Neuronal stem cell (in vitro differentiated cells): Measurements from ENCODE around the gene ADGRV1.

ENCODE experiments used
- DNase-seq: peaks from one replicate; pipeline ENCODE4 v3.0.0-alpha.2; 2013; ENCODE audit warnings: low spot score
- H2AFZ ChIP-seq: one replicate; pipeline ENCODE4 v1.6.1; 2013; ENCODE audit warnings: mild to moderate bottlenecking, low read length, inconsistent platforms
- H2AK5ac ChIP-seq: 2 replicates; pipeline ENCODE4 v1.6.1; 2013; ENCODE audit warnings: low read depth, mild to moderate bottlenecking, inconsistent platforms, low read length, moderate library complexity, mixed read lengths
- H2BK120ac ChIP-seq: 2 replicates; pipeline ENCODE4 v1.6.1; 2013; ENCODE audit warnings: low read depth, mild to moderate bottlenecking, inconsistent platforms, low read length, moderate library complexity, mixed read lengths
- H2BK12ac ChIP-seq: one replicate; pipeline ENCODE4 v1.6.1; 2013; ENCODE audit warnings: low read length, inconsistent platforms
- H2BK15ac ChIP-seq: 2 replicates; pipeline ENCODE4 v1.6.1; 2013; ENCODE audit warnings: mild to moderate bottlenecking, low read length, inconsistent platforms, mixed read lengths
- H2BK5ac ChIP-seq: one replicate; pipeline ENCODE4 v1.6.1; 2013; ENCODE audit warnings: inconsistent platforms, mild to moderate bottlenecking, low read length, moderate library complexity
- H3K14ac ChIP-seq: one replicate; pipeline ENCODE4 v1.6.1; 2013; ENCODE audit warnings: low read length, inconsistent platforms
- H3K18ac ChIP-seq: 2 replicates; pipeline ENCODE4 v1.6.1; 2013; ENCODE audit warnings: low read length, inconsistent platforms
- H3K23ac ChIP-seq: 2 replicates; pipeline ENCODE4 v1.6.1; 2013; ENCODE audit warnings: low read depth, mild to moderate bottlenecking, mixed read lengths, low read length, inconsistent platforms; ENCODE audit not compliant: poor library complexity
- H3K27ac ChIP-seq: replicated peaks from 3 replicates; pipeline ENCODE4 v1.5.1; 2013; ENCODE audit warnings: low read length, inconsistent platforms
- H3K27me3 ChIP-seq, 3 experiments: 2 replicates each; pipeline ENCODE4 v1.6.1; 2013; ENCODE audit warnings: low read length in 3 of 3, mild to moderate bottlenecking in 2 of 3, inconsistent platforms in 1 of 3, low read depth in 1 of 3, mixed read lengths in 1 of 3, moderate library complexity in 1 of 3; ENCODE audit not compliant: control insufficient read depth in 3 of 3, insufficient read depth in 3 of 3
- H3K36me3 ChIP-seq, 2 donors: replicated peaks in 1 of 2; 2 replicates each; pipeline ENCODE4 v1.6.1; 2013; ENCODE audit warnings: low read length in 2 of 2; ENCODE audit not compliant: control insufficient read depth in 2 of 2, insufficient read depth in 2 of 2
- H3K4ac ChIP-seq: 2 replicates; pipeline ENCODE4 v1.6.1; 2013; ENCODE audit warnings: inconsistent platforms, mild to moderate bottlenecking, low read length, moderate library complexity
- H3K4me1 ChIP-seq, 2 donors: 1 replicate in 1 of 2; 2 replicates in 1 of 2; pipeline ENCODE4 v1.6.1; 2013; ENCODE audit warnings: low read length in 2 of 2, low read depth in 1 of 2; ENCODE audit not compliant: control insufficient read depth in 2 of 2, insufficient read depth in 1 of 2
- H3K4me2 ChIP-seq: one replicate; pipeline ENCODE4 v1.6.1; 2013; ENCODE audit warnings: mild to moderate bottlenecking, low read length, inconsistent platforms; ENCODE audit not compliant: insufficient read depth, poor library complexity, severe bottlenecking
- H3K4me3 ChIP-seq, 2 donors: 2 replicates each; pipeline ENCODE4 v1.5.1; 2013; ENCODE audit warnings: low read length in 2 of 2, mild to moderate bottlenecking in 2 of 2, inconsistent platforms in 1 of 2, moderate library complexity in 1 of 2
- H3K79me1 ChIP-seq: one replicate; pipeline ENCODE4 v1.6.1; 2013; ENCODE audit warnings: low read depth, mild to moderate bottlenecking, inconsistent platforms, low read length, moderate library complexity
- H3K9ac ChIP-seq: one replicate; pipeline ENCODE4 v1.6.1; 2013; ENCODE audit warnings: mild to moderate bottlenecking, low read depth, low read length, inconsistent platforms; ENCODE audit not compliant: poor library complexity
- H3K9me3 ChIP-seq, 2 donors: replicated peaks in 1 of 2; 2 replicates each; pipeline versions ENCODE3 to v1.6.1; 2013; ENCODE audit warnings: low read length in 2 of 2, mild to moderate bottlenecking in 2 of 2, inconsistent platforms in 1 of 2, low read depth in 1 of 2, mixed read lengths in 1 of 2, moderate library complexity in 1 of 2; ENCODE audit not compliant: control insufficient read depth in 2 of 2, insufficient read depth in 1 of 2
- H4K8ac ChIP-seq: one replicate; pipeline ENCODE4 v1.6.1; 2013; ENCODE audit warnings: low read depth, mild to moderate bottlenecking, inconsistent platforms, low read length, moderate library complexity
- H4K91ac ChIP-seq: one replicate; pipeline ENCODE4 v1.6.1; 2013; ENCODE audit warnings: low read length, low read depth, mild to moderate bottlenecking, inconsistent platforms; ENCODE audit not compliant: poor library complexity
- WGBS, 2 donors: extraction: QIAGEN DNeasy Blood & Tissue Kit; methylation state at CpG; one replicate each; pipeline ENCODE4 v1.1.7; 2013; ENCODE audit warnings: missing lambda C conversion rate in 2 of 2, mixed read lengths in 1 of 2; ENCODE audit not compliant: insufficient read length in 2 of 2, insufficient replicate concordance in 1 of 2; ENCODE audit errors: extremely low coverage in 2 of 2; 5-methylcytosine and 5-hydroxymethylcytosine counted together

Gene ADGRV1

DNA sequence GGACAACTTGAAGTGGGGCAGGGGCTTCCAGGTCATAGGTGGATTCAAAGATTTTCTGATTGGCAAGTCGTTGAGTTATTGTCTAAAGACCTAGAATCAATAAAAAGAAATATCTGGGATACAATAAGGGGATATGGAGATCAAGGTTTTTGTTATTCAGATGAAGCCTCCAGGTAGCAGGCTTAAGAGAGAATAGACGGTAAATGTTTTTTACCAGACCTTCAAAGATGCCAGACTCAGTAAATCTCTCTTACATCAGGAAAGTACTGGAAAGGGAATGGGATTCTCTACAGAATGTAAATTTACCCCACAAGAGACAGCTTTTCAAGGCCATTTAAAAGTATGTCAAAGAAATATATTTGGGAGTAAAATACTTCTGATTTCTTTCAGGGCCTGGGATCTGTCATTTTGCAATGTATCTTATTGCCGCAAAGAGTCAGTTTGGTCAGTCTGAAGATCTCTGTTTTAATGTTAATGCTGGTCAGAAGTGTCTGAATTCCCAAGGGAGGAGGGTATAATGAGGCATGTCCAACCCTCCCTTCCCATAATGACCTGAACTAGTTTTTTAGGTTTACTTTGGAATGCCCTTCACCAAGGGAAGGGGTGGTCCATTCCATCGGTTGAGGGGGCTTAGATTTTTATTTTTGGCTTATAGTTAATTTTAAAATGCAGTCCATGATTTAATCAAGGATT, 15.6 kb upstream of the ADGRV1 start:
- no peak overlapping the region for H3K4ac ChIP-seq
- no CpG with 5 or more reads among the region's 4 CpGs for WGBS, 2 donors

DNA sequence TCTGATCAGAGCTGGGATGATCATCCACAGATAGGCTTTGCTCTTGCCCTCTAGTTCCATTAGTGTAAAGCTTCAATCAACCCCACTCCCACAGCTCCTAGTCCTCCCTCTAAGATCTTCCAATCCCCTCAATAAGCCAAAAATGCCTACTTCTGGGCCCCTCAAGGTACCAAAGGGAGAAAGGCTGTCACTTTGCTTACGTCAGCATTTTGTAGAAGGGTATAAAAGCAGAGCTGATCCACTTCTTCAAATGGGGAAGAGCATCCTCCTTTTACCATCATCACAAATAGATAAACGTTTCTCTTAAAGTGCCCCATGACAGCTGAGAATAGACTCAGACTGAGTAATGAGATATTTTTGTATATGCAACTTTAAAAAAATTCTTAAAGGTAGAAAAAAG, 13.1 kb upstream of the ADGRV1 start:
- no peaks in the 10 kb centered on the region for H3K27me3 ChIP-seq
- no peaks in the 10 kb centered on the region for H3K79me1 ChIP-seq
- H3K9me3 ChIP-seq = no peaks in the 10 kb centered on the region
- H2AFZ ChIP-seq = peak overlapping the region; percentile 20
- no peak overlapping the region for H3K23ac ChIP-seq
- no peak for DNase-seq
- no peak overlapping the region for H4K91ac ChIP-seq
- H3K18ac ChIP-seq = no peak overlapping the region
- no peak overlapping the region for H3K4me3 ChIP-seq
- no peak overlapping the region for H3K4me2 ChIP-seq
- H2BK12ac ChIP-seq = no peak overlapping the region
- no peak overlapping the region for H4K8ac ChIP-seq
- no peak overlapping the region for H3K4ac ChIP-seq
- no peak overlapping the region for H3K27ac ChIP-seq
- no peak overlapping the region for H3K9ac ChIP-seq
- H2BK15ac ChIP-seq = no peak overlapping the region
- WGBS, 2 donors = no CpG with 5 or more reads among the region's 2 CpGs
- H3K36me3 ChIP-seq = no peaks in the 10 kb centered on the region
- no peak overlapping the region for H2AK5ac ChIP-seq
- no peak overlapping the region for H2BK120ac ChIP-seq
- no peak overlapping the region for H3K14ac ChIP-seq
- H3K4me1 ChIP-seq = peaks cover 2 to 32% of the 10 kb centered on the region in 2 donors
- no peak overlapping the region for H2BK5ac ChIP-seq

More for the DNA sequence above, 15.6 kb upstream of the ADGRV1 start:
- Histone ChIP-seq H2BK5ac (no peak overlapping the region), H4K8ac (no peak overlapping the region), H3K27ac (no peak overlapping the region), H2BK12ac (no peak overlapping the region), H2BK120ac (no peak overlapping the region), H3K4me3 (no peak overlapping the region), H3K9me3 (no peaks in the 10 kb centered on the region), H3K18ac (no peak overlapping the region), H3K4me2 (no peak overlapping the region), H2BK15ac (no peak overlapping the region), H3K14ac (no peak overlapping the region), H3K27me3 (no peaks in the 10 kb centered on the region), H3K4me1 (peaks cover 0 to 22% of the 10 kb centered on the region in 2 donors), H3K9ac (no peak overlapping the region), H4K91ac (no peak overlapping the region), H3K23ac (no peak overlapping the region), H2AFZ (no peak overlapping the region), H3K79me1 (no peaks in the 10 kb centered on the region), H2AK5ac (no peak overlapping the region), H3K36me3 (no peaks in the 10 kb centered on the region)
- DNase-seq = no peak

DNA sequence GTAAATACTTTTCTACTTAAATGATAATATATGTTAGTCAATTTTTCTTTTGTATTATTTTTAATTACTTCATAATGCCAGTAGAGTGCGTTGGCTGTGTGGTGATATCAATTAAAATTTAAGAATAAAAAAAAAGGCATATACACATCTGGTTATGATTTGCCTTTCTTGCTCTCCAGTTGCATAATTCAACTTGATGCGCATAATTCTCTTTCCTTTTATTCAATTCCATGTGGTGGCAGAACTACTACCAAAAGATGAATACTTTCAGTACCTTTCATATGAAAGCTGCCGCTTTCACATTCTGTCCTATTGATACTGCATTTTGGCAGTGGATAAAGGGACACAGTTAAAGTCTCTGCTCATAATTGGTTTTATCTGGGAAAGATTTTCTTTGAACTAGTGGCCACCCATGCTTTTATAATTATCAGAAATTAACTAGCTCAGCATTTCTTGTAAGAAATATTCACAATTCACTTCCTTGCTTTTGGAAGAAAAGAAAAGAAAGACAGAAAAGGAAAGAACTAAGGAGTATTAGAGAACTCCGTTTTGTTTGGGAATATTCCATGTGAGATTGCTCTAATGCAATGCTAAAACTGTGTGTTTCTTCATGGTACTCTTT, 12.3 kb upstream of the ADGRV1 start:
- Histone ChIP-seq H4K91ac (no peak overlapping the region), H3K9ac (no peak overlapping the region), H2AK5ac (no peak overlapping the region), H2BK15ac (no peak overlapping the region), H4K8ac (no peak overlapping the region), H3K4ac (no peak overlapping the region), H3K4me1 (peaks cover 2 to 32% of the 10 kb centered on the region in 2 donors), H3K27ac (no peak overlapping the region), H3K79me1 (no peaks in the 10 kb centered on the region), H3K9me3 (no peaks in the 10 kb centered on the region), H3K23ac (no peak overlapping the region), H3K4me2 (no peak overlapping the region), H3K36me3 (no peaks in the 10 kb centered on the region), H3K14ac (no peak overlapping the region), H2AFZ (peak overlapping the region; percentile 32), H3K18ac (no peak overlapping the region), H2BK12ac (no peak overlapping the region), H2BK5ac (no peak overlapping the region), H3K4me3 (no peak overlapping the region), H3K27me3 (no peaks in the 10 kb centered on the region), H2BK120ac (no peak overlapping the region)
- no peak for DNase-seq
- whole genome bisulfite sequencing, 2 donors = no CpG with 5 or more reads among the region's 4 CpGs

DNA sequence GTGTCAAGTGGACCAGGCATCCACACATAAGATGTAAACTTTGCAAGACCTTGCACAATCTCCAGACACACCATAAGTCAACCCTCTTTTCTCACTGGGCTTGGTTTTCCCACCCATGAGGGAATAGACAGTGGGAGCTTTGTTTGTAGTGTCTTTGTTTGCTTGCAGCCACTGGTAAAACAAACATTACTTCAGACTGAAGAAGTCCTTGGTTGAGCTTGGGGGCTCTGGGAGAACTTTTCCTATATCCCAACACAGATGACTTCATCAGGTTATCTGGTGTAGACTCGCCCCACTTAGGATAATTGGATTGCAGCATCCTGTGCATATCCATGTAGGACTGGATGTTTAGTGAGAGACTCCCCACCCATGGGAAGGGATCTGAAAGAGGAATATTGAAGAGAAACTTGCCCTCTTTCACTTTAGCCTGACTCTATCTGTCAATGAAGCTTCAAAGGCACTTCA, 11.5 kb upstream of the ADGRV1 start:
- peaks cover 2 to 32% of the 10 kb centered on the region in 2 donors for H3K4me1 ChIP-seq
- H4K91ac ChIP-seq = no peak overlapping the region
- peak overlapping the region; percentile 72 for H2AFZ ChIP-seq
- H2BK120ac ChIP-seq = no peak overlapping the region
- no peak overlapping the region for H3K9ac ChIP-seq
- no peak overlapping the region for H3K4me3 ChIP-seq
- no peak overlapping the region for H4K8ac ChIP-seq
- H2BK12ac ChIP-seq = no peak overlapping the region
- no peak for DNase-seq
- no peak overlapping the region for H3K27ac ChIP-seq
- no peak overlapping the region for H3K4me2 ChIP-seq
- H3K23ac ChIP-seq = no peak overlapping the region
- H2BK5ac ChIP-seq = no peak overlapping the region
- H3K4ac ChIP-seq = no peak overlapping the region
- no CpG with 5 or more reads among the region's 1 CpG for WGBS, 2 donors
- H3K9me3 ChIP-seq = no peaks in the 10 kb centered on the region
- H3K14ac ChIP-seq = no peak overlapping the region
- H3K79me1 ChIP-seq = no peaks in the 10 kb centered on the region
- H2BK15ac ChIP-seq = no peak overlapping the region
- no peak overlapping the region for H2AK5ac ChIP-seq
- no peaks in the 10 kb centered on the region for H3K36me3 ChIP-seq
- H3K18ac ChIP-seq = no peak overlapping the region
- H3K27me3 ChIP-seq = no peaks in the 10 kb centered on the region
